Caco-2 (cell line): ENCODE measurements around the gene RRAS. TPM values are rescaled to one million over a fixed set of nuclear protein-coding genes. Genes with fewer than 3 reads are reported as not detected.
A peak's percentile ranks its signal among the peaks of the same experiment; 100 is the strongest.

Source experiments
- BruUV-seq: library from RNA; stranded (reverse); fragments of 400-500 nt; replicated peaks from 2 replicates; lab custom pipeline; 2021; lab: Mats Ljungman, UMichigan
- CTCF ChIA-PET: fragments of 300-600 bp; sonication (Branson Sonifier 250); formaldehyde crosslinking; loops from one replicate; lab custom pipeline; 2022; ENCODE audit warnings: antibody characterized with exemption; lab: Charles Lee
- POLR2A ChIA-PET: fragments of 300-600 bp; sonication (Branson Sonifier 250); formaldehyde crosslinking; loops from one replicate; lab custom pipeline; 2022; ENCODE audit warnings: antibody characterized with exemption; lab: Charles Lee
- DNase-seq, 2 experiments: peaks; one replicate each; pipeline versions ENCODE4 v3.0.0 to v3.0.0-alpha.2; 2020 to 2022
- H3K27me3 ChIP-seq: replicated peaks from 2 replicates; pipeline ENCODE4 v1.6.0; 2011; ENCODE audit warnings: low read length; ENCODE audit not compliant: control insufficient read depth, insufficient read depth
- H3K36me3 ChIP-seq: 2 replicates; pipeline ENCODE4 v1.5.1; 2011; ENCODE audit warnings: low read length; ENCODE audit not compliant: control insufficient read depth, insufficient read depth
- H3K4me1 ChIP-seq: fragments of 250-450 bp; sonication (Bioruptor Pico); 2 replicates; pipeline ENCODE4 v1.5.1; 2020; ENCODE audit warnings: mild to moderate bottlenecking
- H3K4me3 ChIP-seq: 2 replicates; pipeline ENCODE4 v1.5.1; 2011; ENCODE audit warnings: low read depth, mild to moderate bottlenecking, control low read depth, low read length
- H3K9me3 ChIP-seq: fragments of 250-450 bp; sonication (Bioruptor Pico); 2 replicates; pipeline ENCODE4 v1.5.1; 2020; ENCODE audit warnings: mild to moderate bottlenecking, moderate library complexity
- H3K27ac Mint-ChIP-seq: one replicate; pipeline ENCODE4 v1.8.0; 2022; ENCODE audit warnings: mixed read lengths; ENCODE audit not compliant: unreplicated experiment
- H3K27me3 Mint-ChIP-seq: one replicate; pipeline ENCODE4 v1.8.0; 2022; ENCODE audit warnings: mixed read lengths; ENCODE audit not compliant: insufficient read depth, unreplicated experiment
- H3K36me3 Mint-ChIP-seq: one replicate; pipeline ENCODE4 v1.8.0; 2022; ENCODE audit warnings: mild to moderate bottlenecking, mixed read lengths; ENCODE audit not compliant: insufficient read depth, unreplicated experiment
- H3K4me1 Mint-ChIP-seq: one replicate; pipeline ENCODE4 v1.8.0; 2022; ENCODE audit warnings: low read depth, mixed read lengths; ENCODE audit not compliant: unreplicated experiment
- H3K4me3 Mint-ChIP-seq: one replicate; pipeline ENCODE4 v1.8.0; 2022; ENCODE audit warnings: mild to moderate bottlenecking, moderate library complexity, mixed read lengths; ENCODE audit not compliant: unreplicated experiment
- H3K9me3 Mint-ChIP-seq: one replicate; pipeline ENCODE4 v1.8.0; 2022; ENCODE audit warnings: mixed read lengths; ENCODE audit not compliant: unreplicated experiment
- CTCF ChIP-seq, 2 experiments: fragments of 200-600 bp in 1 of 2; IDR thresholded peaks; 1 replicate in 1 of 2; 2 replicates in 1 of 2; pipeline versions ENCODE4 v1.5.1 to v1.8.0; 2011 to 2022; ENCODE audit warnings: antibody characterized with exemption in 1 of 2, control low read depth in 1 of 2, inconsistent platforms in 1 of 2, low read depth in 1 of 2, low read length in 1 of 2, mild to moderate bottlenecking in 1 of 2, moderate library complexity in 1 of 2; ENCODE audit not compliant: insufficient read depth in 1 of 2, severe bottlenecking in 1 of 2, unreplicated experiment in 1 of 2
- intact Hi-C: fragments of 100-400 bp; cut with micrococcal nuclease; formaldehyde crosslinking; loops from one replicate; pipeline ENCODE4 v1.10.0; 2022; ENCODE audit not compliant: unreplicated experiment
- total RNA-seq: library from RNA; stranded (reverse); gene quantifications from 2 replicates; pipeline ENCODE4 v1.2.3, GENCODE V29; 2022

The RRAS gene
- total RNA-seq, 1 experiment from 2014 or later: 10.6 TPM

DNA sequence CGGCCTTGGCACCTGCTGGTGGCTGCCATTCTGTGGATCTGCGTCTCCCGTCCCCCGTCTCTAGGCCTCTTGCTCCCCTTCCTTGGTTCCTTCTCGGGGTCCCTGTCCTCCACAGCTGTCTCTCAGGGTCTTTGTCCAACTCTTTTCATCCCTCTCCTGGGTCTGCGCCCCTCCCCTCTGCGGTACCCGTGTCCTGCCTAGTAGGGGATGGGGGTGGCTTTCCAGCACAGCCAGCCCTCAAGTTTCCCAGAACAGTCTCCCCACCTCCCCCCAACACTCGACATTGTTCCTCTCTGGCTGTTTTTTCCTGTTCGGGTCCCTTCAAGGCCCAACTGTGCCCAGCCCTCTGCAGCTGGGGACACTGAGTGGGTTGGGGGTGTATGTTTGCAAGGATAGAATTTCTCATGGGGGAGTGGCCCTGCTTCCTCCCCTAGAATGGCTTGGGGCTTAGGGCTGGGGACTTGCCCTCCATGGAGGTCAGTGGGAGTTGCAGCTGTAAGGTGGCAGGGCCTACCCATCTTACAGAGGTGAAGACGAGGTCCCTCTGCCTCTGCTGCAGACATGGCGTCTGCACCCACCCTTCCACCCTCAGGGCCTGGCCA lies 48.7 kb upstream of the RRAS start:
- H3K4me1 Mint-ChIP-seq: peaks cover 14% of the 10 kb centered on the region
- Histone ChIP-seq H3K4me1 (no peaks in the 10 kb centered on the region), H3K9me3 (no peaks in the 10 kb centered on the region), H3K27me3 (no peaks in the 10 kb centered on the region), H3K36me3 (peaks cover 3% of the 10 kb centered on the region; the same call in 1 of the 2 replicates), H3K4me3 (no peak overlapping the region)
- BruUV-seq: no TSS peak
- intact Hi-C loops: no loop called here
- DNase-seq: no peak
- POLR2A ChIA-PET: no interaction called here
- H3K4me3 Mint-ChIP-seq: no peak overlapping the region
- no peak for TF ChIP-seq CTCF (IDR thresholded peaks at IDR 0.05; ENCODE audit: insufficient read depth in 1 of 2, low read depth in 1 of 2, low read length in 1 of 2, severe bottlenecking in 1 of 2, unreplicated experiment in 1 of 2)
- CTCF ChIA-PET: no interaction called here
- no peaks in the 10 kb centered on the region for H3K27me3 Mint-ChIP-seq
- peaks cover 93% of the 10 kb centered on the region for H3K36me3 Mint-ChIP-seq
- H3K27ac Mint-ChIP-seq: peak overlapping the region; percentile 67
- H3K9me3 Mint-ChIP-seq: peaks cover 1% of the 10 kb centered on the region

GRCh38 chr19:49687566-49688316 lies 47.8 kb upstream of the RRAS start:
- no peak for DNase-seq
- no peaks in the 10 kb centered on the region for H3K27me3 ChIP-seq
- Mint-ChIP-seq H3K9me3 (no peaks in the 10 kb centered on the region), H3K36me3 (peaks cover 97% of the 10 kb centered on the region), H3K27ac (no peak overlapping the region), H3K4me1 (peaks cover 14% of the 10 kb centered on the region), H3K4me3 (no peak overlapping the region), H3K27me3 (no peaks in the 10 kb centered on the region)
- H3K9me3 ChIP-seq: no peaks in the 10 kb centered on the region
- ChIA-PET CTCF (interaction anchor here (1.1 kb wide), 1 partner anchor 53 kb away, joined by 3 read pairs; no protein-coding TSS in a partner anchor), POLR2A (no interaction called here)
- no peak for TF ChIP-seq CTCF (IDR thresholded peaks at IDR 0.05; ENCODE audit: insufficient read depth in 1 of 2, low read depth in 1 of 2, low read length in 1 of 2, severe bottlenecking in 1 of 2, unreplicated experiment in 1 of 2)
- peaks cover 3% of the 10 kb centered on the region; the same call in 1 of the 2 replicates for H3K36me3 ChIP-seq
- intact Hi-C loops: no loop called here
- H3K4me3 ChIP-seq: no peak overlapping the region
- no peaks in the 10 kb centered on the region for H3K4me1 ChIP-seq
- no TSS peak for BruUV-seq

DNA sequence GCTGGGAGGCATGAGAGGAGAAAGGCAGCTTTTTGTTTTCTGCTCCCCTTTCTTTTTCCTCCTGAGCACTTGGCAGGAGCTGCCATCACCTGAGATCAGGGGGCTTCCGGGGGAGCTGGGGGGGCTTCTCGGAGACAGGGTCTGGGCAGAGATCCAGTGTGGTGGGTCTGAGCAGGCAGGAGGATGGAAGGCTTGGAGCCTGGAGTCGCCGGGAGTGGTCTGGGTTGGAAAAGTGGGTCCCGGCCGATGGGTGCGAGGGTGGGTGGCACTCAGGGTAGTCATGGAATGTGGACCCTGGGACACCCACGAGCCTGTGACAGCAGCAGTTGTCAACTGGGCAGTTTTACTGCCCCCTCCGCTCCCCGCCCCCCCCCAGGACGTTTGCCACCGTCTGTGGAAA lies 47.2 kb upstream of the RRAS start:
- no peak overlapping the region for H3K4me3 Mint-ChIP-seq
- Histone ChIP-seq H3K36me3 (peaks cover 4% of the 10 kb centered on the region), H3K4me1 (no peaks in the 10 kb centered on the region), H3K27me3 (no peaks in the 10 kb centered on the region), H3K9me3 (no peaks in the 10 kb centered on the region), H3K4me3 (no peak overlapping the region)
- POLR2A ChIA-PET: interaction anchor here (0.6 kb wide), 1 partner anchor 658 kb away, joined by 3 read pairs; no protein-coding TSS in a partner anchor
- H3K9me3 Mint-ChIP-seq: no peaks in the 10 kb centered on the region
- no peak overlapping the region for H3K27ac Mint-ChIP-seq
- CTCF ChIA-PET: interaction anchor here (1.1 kb wide), 1 partner anchor 53 kb away, joined by 3 read pairs; no protein-coding TSS in a partner anchor
- no TSS peak for BruUV-seq
- H3K36me3 Mint-ChIP-seq: peaks cover 97% of the 10 kb centered on the region
- TF ChIP-seq CTCF (IDR thresholded peaks at IDR 0.05; ENCODE audit: insufficient read depth in 1 of 2, low read depth in 1 of 2, low read length in 1 of 2, severe bottlenecking in 1 of 2, unreplicated experiment in 1 of 2): no peak
- H3K4me1 Mint-ChIP-seq: peaks cover 14% of the 10 kb centered on the region
- H3K27me3 Mint-ChIP-seq: no peaks in the 10 kb centered on the region
- DNase-seq: no peak
- intact Hi-C loops: no loop called here
